GM12873 (cell line): ENCODE results near the gene RFX1.
A peak's percentile ranks its signal among the peaks of the same experiment; 100 is the strongest.

Experiments used
- TF ChIP-seq, protein P1 (sequence below): IDR thresholded peaks from 2 replicates; pipeline ENCODE4 v1.5.1; 2012; ENCODE audit warnings: low read depth, mild to moderate bottlenecking, moderate library complexity, low read length, control low read depth; ENCODE audit not compliant: insufficient read depth; ENCODE audit errors: missing control alignments

RFX1 gene

DNA sequence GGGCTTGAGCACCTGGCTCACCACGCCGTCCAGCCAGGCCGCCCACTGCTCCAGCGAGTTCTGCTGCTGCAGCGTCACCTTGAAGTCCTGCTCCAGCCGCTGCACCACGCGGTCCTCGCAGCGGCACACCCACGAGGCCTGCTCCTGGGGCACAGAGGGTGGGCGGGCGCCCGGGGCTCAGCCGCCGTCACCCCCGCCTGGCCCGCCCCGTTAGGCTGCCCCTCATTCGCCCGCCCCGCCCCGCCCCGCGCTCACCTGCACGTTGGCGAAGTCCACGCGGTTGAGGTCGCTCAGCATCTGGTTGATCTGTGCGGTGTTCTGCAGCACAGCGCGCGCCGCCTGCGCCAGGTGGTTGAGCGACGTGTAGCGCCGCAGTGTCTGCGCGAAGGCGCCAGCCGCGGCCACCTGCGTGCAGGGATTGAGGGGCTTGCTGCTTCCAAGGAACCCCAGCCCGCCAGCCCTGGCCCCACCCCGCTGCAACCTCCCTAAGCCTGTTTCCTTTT, 42.5 kb downstream of the RFX1 start:
- TF ChIP-seq, protein P1, sequence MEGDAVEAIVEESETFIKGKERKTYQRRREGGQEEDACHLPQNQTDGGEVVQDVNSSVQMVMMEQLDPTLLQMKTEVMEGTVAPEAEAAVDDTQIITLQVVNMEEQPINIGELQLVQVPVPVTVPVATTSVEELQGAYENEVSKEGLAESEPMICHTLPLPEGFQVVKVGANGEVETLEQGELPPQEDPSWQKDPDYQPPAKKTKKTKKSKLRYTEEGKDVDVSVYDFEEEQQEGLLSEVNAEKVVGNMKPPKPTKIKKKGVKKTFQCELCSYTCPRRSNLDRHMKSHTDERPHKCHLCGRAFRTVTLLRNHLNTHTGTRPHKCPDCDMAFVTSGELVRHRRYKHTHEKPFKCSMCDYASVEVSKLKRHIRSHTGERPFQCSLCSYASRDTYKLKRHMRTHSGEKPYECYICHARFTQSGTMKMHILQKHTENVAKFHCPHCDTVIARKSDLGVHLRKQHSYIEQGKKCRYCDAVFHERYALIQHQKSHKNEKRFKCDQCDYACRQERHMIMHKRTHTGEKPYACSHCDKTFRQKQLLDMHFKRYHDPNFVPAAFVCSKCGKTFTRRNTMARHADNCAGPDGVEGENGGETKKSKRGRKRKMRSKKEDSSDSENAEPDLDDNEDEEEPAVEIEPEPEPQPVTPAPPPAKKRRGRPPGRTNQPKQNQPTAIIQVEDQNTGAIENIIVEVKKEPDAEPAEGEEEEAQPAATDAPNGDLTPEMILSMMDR: no peak

DNA sequence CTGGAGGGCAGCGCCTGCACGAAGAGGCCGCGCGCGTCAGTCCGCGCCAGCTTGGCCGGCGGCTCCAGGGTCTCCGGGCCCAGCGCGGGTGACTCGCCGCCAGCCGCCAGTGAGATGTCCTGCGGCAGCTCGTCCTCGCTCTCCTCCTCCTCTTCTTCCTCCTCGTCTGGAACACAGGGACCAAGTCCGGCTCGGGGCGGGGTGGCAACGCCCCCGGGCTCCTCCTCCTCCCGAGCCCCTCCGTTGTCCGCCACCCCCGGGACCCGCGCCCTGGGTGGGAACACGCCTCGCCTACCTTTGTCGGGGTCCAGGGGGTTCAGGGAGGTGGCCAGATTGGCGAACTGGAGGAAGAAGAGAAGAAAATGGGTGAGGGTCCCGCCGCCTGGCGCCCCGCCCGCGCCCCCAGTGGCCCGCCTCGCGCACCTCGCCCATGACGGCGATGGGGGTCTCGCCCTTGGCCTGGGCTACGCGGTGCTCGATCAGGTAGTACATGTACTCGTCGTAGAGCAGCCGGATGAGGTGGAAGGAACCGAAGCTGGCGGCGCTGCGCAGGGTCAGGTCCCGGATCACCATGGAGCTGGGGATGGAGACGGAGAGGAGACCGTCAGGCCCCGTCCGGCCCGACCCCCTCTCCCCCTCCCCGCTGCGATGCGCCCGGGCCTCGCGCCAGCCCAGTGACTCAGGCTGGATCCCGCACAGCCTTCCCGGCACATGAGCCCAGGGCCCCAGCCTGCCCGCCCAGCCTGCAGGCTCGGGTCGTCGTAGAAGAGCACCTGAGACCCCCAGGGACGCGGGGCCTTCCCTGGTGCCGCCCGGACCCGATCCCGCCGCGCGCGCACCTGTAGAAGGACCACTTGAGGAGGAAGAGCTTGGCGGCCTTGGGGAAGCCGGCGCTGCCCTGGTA, 43.2 kb downstream of the RFX1 start:
- TF ChIP-seq, protein P1: no peak

- TF ChIP-seq, protein P1: no peak
Measured at GRCh38 chr19:13961826-13962698, 44.1 kb downstream of the RFX1 start.

DNA sequence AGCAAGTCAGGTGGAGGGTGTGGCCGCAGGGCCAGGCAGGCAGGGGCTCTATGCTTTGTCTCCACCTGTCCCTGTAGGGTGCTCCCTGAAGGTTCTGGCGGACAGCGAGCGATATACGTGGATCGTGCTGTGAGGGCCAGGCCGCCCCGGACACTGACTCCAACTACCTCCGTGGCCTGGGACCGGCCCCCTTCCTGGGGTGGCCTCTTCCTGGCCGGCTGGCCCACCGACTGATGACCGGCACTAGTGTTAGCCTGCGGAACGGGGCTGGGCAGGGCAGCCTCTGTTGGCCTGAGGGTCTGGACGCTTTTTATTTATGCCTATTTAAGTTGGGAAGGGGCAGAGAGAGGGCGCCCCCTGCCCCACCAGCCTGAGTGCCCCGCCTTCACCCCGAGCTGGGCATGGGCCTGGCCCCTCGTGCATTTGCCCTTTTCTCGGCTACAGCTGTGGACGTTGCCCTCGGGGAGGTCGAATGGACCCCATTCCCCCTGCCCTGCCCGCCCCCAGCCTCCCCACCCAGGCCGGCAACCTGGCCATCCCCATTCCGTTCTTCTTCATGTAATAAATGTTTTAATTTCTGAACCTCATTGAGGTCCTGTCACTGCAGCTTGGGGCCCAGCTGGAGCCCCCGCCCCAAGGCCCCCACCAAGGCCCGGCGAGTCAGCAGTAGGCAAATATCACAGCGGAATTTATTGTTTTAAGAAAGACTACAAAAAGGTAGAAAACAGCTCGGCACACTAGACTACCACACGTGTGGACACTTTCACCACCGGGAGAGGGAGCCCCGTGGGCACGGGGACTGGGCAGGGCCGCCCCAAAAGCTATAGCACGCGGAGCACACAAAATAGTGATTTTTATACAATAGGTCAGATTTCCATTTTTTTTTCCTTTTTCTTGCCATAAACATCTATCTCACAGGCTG, 45.0 kb downstream of the RFX1 start:
- TF ChIP-seq, protein P1: no peak

- TF ChIP-seq, protein P1: peak; percentile 41
Measured at GRCh38 chr19:13959962-13960862, 45.9 kb downstream of the RFX1 start.
